K562 (cell line): Measurements from ENCODE around the gene CD320. TPM values are rescaled to one million over a fixed set of nuclear protein-coding genes. Genes with fewer than 3 reads are reported as not detected.

Experiments
- DDX20 ChIP-seq: fragments of 450-650 bp; IDR thresholded peaks from 2 replicates; pipeline ENCODE4 v1.6.1; 2016; ENCODE audit warnings: missing genetic modification characterization, low read depth, mild to moderate bottlenecking, missing compliant biosample characterization, moderate library complexity
- ERF ChIP-seq: fragments of 450-650 bp; formaldehyde crosslinking; IDR thresholded peaks from 2 replicates; pipeline ENCODE4 v1.4.0; 2020; ENCODE audit warnings: mild to moderate bottlenecking, mixed read lengths
- FOXJ3 ChIP-seq: sonication (generic); formaldehyde crosslinking; IDR thresholded peaks from 2 replicates; pipeline ENCODE4 v1.4.0; 2020; ENCODE audit warnings: mild to moderate bottlenecking, missing genetic modification reagents
- FOXK2 ChIP-seq, 2 experiments: fragments of 450-650 bp; IDR thresholded peaks in 1 of 2; conservative IDR thresholded peaks in 1 of 2; 2 replicates each; pipeline ENCODE4 v1.6.1; 2016; ENCODE audit warnings: low read depth in 2 of 2, mild to moderate bottlenecking in 1 of 2
- GTF2F1 ChIP-seq: IDR thresholded peaks from 2 replicates; pipeline ENCODE4 v1.6.1; 2011; ENCODE audit warnings: low read depth, low read length, improper control_type of control experiment
- LEF1 ChIP-seq: fragments of 450-650 bp; IDR thresholded peaks from 2 replicates; pipeline ENCODE4 v1.6.1; 2016; ENCODE audit warnings: mild to moderate bottlenecking
- MYC ChIP-seq, 2 experiments: fragments of 250-450 bp in 1 of 2; sonication (Bioruptor Pico) in 1 of 2; IDR thresholded peaks; 2 replicates each; pipeline versions ENCODE4 v1.5.1 to v1.6.1; 2012 to 2021; ENCODE audit warnings: low read depth in 2 of 2, borderline replicate concordance in 1 of 2, improper control_type of control experiment in 1 of 2, low read length in 1 of 2, mild to moderate bottlenecking in 1 of 2, moderate library complexity in 1 of 2
- RERE ChIP-seq: sonication (generic); formaldehyde crosslinking; IDR thresholded peaks from 2 replicates; pipeline ENCODE4 v1.8.0; 2023; ENCODE audit warnings: missing genetic modification reagents, mild to moderate bottlenecking, borderline replicate concordance
- ZBTB1 ChIP-seq: sonication (generic); formaldehyde crosslinking; IDR thresholded peaks from 2 replicates; pipeline ENCODE4 v1.8.1; 2023; ENCODE audit warnings: missing genetic modification reagents, low read depth, mild to moderate bottlenecking, borderline replicate concordance
- ZBTB12 ChIP-seq: fragments of 250-450 bp; sonication (Bioruptor Pico); IDR thresholded peaks from 2 replicates; pipeline ENCODE4 v1.4.0; 2020
- polyA plus RNA-seq, 8 experiments: library from polyadenylated mRNA; depleted of rRNA in 4 of 8; stranded (reverse) in 5 of 8; unstranded in 3 of 8; fragments of >200 nt; fragmentation: Nextera tagmentation in 2 of 8; fragmentation: Illumina TruSeq in 1 of 8; extraction: Ambion mirVana in 2 of 8; extraction: Trizol in 1 of 8; gene quantifications; 2 replicates each; pipeline versions ENCODE4 v1.2.1 to v1.2.3, GENCODE V29; 2011 to 2014; ENCODE audit warnings: inconsistent platforms in 1 of 8, missing spikeins in 1 of 8
- total RNA-seq, 7 experiments: library from RNA; depleted of rRNA in 6 of 7; stranded (reverse); fragments of >200 nt in 6 of 7; fragmentation: Illumina TruSeq in 2 of 7; extraction: Trizol in 2 of 7; gene quantifications; 2 replicates each; pipeline versions ENCODE4 v1.2.1 to v1.2.3, GENCODE V29; 2011 to 2021; ENCODE audit warnings: low replicate concordance in 1 of 7
- TF ChIP-seq, protein P1 (sequence below): fragments of 250-450 bp; sonication (Bioruptor Pico); IDR thresholded peaks from 2 replicates; pipeline ENCODE4 v1.8.0; 2022; ENCODE audit warnings: inconsistent platforms
- TF ChIP-seq, protein P2 (sequence below), 2 experiments: IDR thresholded peaks; 2 replicates each; pipeline ENCODE4 v1.6.1; 2011; ENCODE audit warnings: borderline replicate concordance in 1 of 2, control low read depth in 1 of 2, low read depth in 1 of 2, low read length in 1 of 2, mild to moderate bottlenecking in 1 of 2, mixed read lengths in 1 of 2, moderate library complexity in 1 of 2; ENCODE audit not compliant: insufficient read depth in 1 of 2, insufficient read length in 1 of 2, poor library complexity in 1 of 2, severe bottlenecking in 1 of 2; ENCODE audit errors: extremely low read depth in 1 of 2
- TF ChIP-seq, protein P3 (sequence below): sonication (generic); formaldehyde crosslinking; IDR thresholded peaks from 2 replicates; pipeline ENCODE4 v1.8.1; 2023; ENCODE audit warnings: mild to moderate bottlenecking, missing genetic modification reagents, moderate library complexity

Gene CD320
- total and polyA plus RNA-seq, 9 of the 15 experiments (the other 6 are each of a cell fraction or from before 2014, with no cell fraction given), result 0.45 to 94.5 (median 34.4) TPM

DNA sequence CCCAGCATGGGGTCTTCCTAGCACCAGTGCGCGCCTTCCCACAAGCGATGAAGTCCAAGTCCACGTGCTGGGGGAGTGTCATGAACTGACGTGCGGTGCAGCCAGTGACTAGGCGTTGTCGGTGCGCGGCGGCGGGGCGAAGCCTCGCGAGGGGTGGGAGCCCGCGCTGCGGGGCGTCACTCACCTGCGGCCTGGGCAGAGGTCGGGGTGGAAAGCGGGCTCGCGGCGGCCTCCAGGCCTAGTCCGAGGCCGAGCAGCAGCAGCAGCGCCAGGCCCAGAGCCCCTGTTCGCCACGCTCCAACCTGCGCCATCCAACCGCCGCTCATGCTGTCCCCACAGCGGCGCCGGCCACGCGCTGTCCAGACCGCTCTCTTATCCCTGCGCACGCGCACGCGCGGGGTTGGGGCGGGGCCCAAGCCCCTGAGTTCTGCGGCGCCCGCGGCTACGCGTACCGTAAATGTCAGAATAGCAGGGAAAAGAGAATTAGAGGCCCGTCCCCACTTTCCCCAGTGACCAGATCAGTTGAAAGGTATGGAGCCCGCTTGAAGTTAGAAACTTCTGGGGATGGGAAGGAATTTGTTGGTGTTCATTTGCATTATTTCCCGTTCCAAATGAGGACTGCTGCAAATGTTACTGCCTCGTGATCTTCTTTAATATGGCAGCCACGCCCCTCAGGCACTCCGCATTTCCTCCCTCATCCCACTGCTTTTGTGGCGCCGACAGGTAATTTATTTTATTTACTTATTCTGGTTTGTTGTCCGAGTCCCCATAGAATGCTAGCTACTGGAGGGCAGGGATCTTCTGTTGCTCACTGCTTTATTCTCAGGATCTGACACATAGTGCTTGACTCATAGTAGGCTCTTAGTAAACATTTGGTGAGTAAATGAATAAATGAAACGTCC is at the start of gene CD320 (continued):
- TF ChIP-seq, protein P1, sequence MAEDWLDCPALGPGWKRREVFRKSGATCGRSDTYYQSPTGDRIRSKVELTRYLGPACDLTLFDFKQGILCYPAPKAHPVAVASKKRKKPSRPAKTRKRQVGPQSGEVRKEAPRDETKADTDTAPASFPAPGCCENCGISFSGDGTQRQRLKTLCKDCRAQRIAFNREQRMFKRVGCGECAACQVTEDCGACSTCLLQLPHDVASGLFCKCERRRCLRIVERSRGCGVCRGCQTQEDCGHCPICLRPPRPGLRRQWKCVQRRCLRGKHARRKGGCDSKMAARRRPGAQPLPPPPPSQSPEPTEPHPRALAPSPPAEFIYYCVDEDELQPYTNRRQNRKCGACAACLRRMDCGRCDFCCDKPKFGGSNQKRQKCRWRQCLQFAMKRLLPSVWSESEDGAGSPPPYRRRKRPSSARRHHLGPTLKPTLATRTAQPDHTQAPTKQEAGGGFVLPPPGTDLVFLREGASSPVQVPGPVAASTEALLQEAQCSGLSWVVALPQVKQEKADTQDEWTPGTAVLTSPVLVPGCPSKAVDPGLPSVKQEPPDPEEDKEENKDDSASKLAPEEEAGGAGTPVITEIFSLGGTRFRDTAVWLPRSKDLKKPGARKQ (CRISPR knock-in tag), result no peak
- peak; percentile 30; the same call in 1 of the 2 replicates for TF ChIP-seq ZBTB12 (CRISPR knock-in tag)
- TF ChIP-seq, protein P2, sequence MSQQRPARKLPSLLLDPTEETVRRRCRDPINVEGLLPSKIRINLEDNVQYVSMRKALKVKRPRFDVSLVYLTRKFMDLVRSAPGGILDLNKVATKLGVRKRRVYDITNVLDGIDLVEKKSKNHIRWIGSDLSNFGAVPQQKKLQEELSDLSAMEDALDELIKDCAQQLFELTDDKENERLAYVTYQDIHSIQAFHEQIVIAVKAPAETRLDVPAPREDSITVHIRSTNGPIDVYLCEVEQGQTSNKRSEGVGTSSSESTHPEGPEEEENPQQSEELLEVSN (IDR thresholded peaks at IDR 0.05; ENCODE audit: borderline replicate concordance in 1 of 2, extremely low read depth in 1 of 2, insufficient read depth in 1 of 2, insufficient read length in 1 of 2, low read depth in 1 of 2, low read length in 1 of 2, poor library complexity in 1 of 2, severe bottlenecking in 1 of 2), result peak; percentile 95 to 96
- no peak for TF ChIP-seq GTF2F1
- peak in 1 of 2 experiments; percentile 66; a peak in 1 of 4 replicates for TF ChIP-seq FOXK2 (conservative IDR thresholded peaks at IDR 0.05 in 1 of 2, IDR thresholded peaks at IDR 0.05 in 1 of 2; ENCODE audit: low read depth in 2 of 2)
- no peak for TF ChIP-seq DDX20 (tag)
- TF ChIP-seq ZBTB1, result peak; percentile 91
- TF ChIP-seq RERE, result peak; percentile 92
- TF ChIP-seq, protein P3, sequence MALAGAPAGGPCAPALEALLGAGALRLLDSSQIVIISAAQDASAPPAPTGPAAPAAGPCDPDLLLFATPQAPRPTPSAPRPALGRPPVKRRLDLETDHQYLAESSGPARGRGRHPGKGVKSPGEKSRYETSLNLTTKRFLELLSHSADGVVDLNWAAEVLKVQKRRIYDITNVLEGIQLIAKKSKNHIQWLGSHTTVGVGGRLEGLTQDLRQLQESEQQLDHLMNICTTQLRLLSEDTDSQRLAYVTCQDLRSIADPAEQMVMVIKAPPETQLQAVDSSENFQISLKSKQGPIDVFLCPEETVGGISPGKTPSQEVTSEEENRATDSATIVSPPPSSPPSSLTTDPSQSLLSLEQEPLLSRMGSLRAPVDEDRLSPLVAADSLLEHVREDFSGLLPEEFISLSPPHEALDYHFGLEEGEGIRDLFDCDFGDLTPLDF (CRISPR knock-in tag), result peak; percentile 84; the same call in 1 of the 2 replicates
- no peak for TF ChIP-seq LEF1
- no peak for TF ChIP-seq FOXJ3 (CRISPR knock-in tag)
- TF ChIP-seq ERF (CRISPR knock-in tag), result peak; percentile 95
- TF ChIP-seq MYC (IDR thresholded peaks at IDR 0.05; ENCODE audit: low read depth, low read length), result peak; percentile 96
- TF ChIP-seq MYC (CRISPR knock-in tag; IDR thresholded peaks at IDR 0.05; ENCODE audit: borderline replicate concordance, low read depth), result no peak
